Breast epithelium (tissue), 4 donors: ENCODE results near the gene MGAT5. TPM values are rescaled to one million over a fixed set of nuclear protein-coding genes. Genes with fewer than 3 reads are reported as not detected.

Experiments
- DNase-seq, 2 donors: peaks; one replicate each; pipeline ENCODE4 v3.0.0-alpha.2; 2019; ENCODE audit warnings: low spot score in 2 of 2
- H3K27ac ChIP-seq, 2 donors: fragments of 200-600 bp; sonication (generic) in 1 of 2; one replicate each; pipeline ENCODE4 v1.5.1; 2016 to 2019; ENCODE audit warnings: mild to moderate bottlenecking in 1 of 2
- H3K27me3 ChIP-seq, 2 donors: fragments of 200-600 bp; sonication (generic) in 1 of 2; one replicate each; pipeline versions ENCODE4 v1.5.1 to v1.6.0; 2017 to 2019; ENCODE audit warnings: control low read depth in 1 of 2, mild to moderate bottlenecking in 1 of 2
- H3K36me3 ChIP-seq: fragments of 200-600 bp; one replicate; pipeline ENCODE4 v1.5.1; 2019
- H3K4me1 ChIP-seq, 2 donors: fragments of 200-600 bp; sonication (generic); one replicate each; pipeline ENCODE4 v1.5.1; 2016 to 2019; ENCODE audit warnings: control low read depth in 1 of 2
- H3K4me3 ChIP-seq, 3 donors: fragments of 200-600 bp; sonication (generic); 1 replicate in 2 of 3; 2 replicates in 1 of 3; pipeline ENCODE4 v1.5.1; 2016 to 2019; ENCODE audit warnings: mild to moderate bottlenecking in 3 of 3, moderate library complexity in 2 of 3
- H3K9me3 ChIP-seq, 2 donors: fragments of 200-600 bp; sonication (generic) in 1 of 2; one replicate each; pipeline ENCODE4 v1.5.1; 2016 to 2019; ENCODE audit warnings: control low read depth in 1 of 2
- CTCF ChIP-seq, 3 donors: fragments of 450-650 bp; IDR thresholded peaks; one replicate each; pipeline ENCODE4 v1.5.1; 2016 to 2017; ENCODE audit warnings: antibody characterized with exemption in 3 of 3, mild to moderate bottlenecking in 3 of 3, moderate library complexity in 3 of 3
- POLR2A ChIP-seq: fragments of 450-650 bp; IDR thresholded peaks from one replicate; pipeline ENCODE4 v1.6.1; 2016; ENCODE audit warnings: antibody characterized with exemption, mild to moderate bottlenecking, moderate library complexity
- POLR2AphosphoS5 ChIP-seq, 3 donors: sonication (generic); formaldehyde crosslinking; IDR thresholded peaks; one replicate each; pipeline ENCODE4 v1.6.1; 2017; ENCODE audit warnings: antibody characterized with exemption in 3 of 3
- intact Hi-C: fragments of 100-400 bp; cut with DNase I; formaldehyde crosslinking; loops from one replicate; pipeline ENCODE4 v1.15.1; 2023; ENCODE audit warnings: low total_unique reads
- total RNA-seq, 3 donors: library from RNA; depleted of rRNA; stranded (reverse); fragments of >200 nt; gene quantifications; one replicate each; pipeline ENCODE4 v1.1.0, GENCODE V29; 2016

MGAT5 gene
- total RNA-seq, 3 donors from 2014 or later, result 30.5 to 42.6 (median 34.4) TPM

GRCh38 chr2:134306521-134306920 lies 52.6 kb downstream of the MGAT5 start:
- TF ChIP-seq POLR2A (no peak), CTCF (IDR thresholded peaks at IDR 0.05) (no peak), POLR2AphosphoS5 (IDR thresholded peaks at IDR 0.05) (no peak)
- Histone ChIP-seq H3K27me3 (no peaks in the 10 kb centered on the region), H3K36me3 (no peaks in the 10 kb centered on the region), H3K4me3 (no peak overlapping the region), H3K27ac (no peak overlapping the region), H3K4me1 (no peaks in the 10 kb centered on the region), H3K9me3 (no peaks in the 10 kb centered on the region)
- intact Hi-C loops, result no loop called here
- DNase-seq, result no peak

GRCh38 chr2:134307334-134307733 lies 53.5 kb downstream of the MGAT5 start:
- H3K9me3 ChIP-seq, result no peaks in the 10 kb centered on the region
- no peak for DNase-seq
- no peaks in the 10 kb centered on the region for H3K36me3 ChIP-seq
- intact Hi-C loops, result no loop called here
- no peaks in the 10 kb centered on the region for H3K4me1 ChIP-seq
- no peak overlapping the region for H3K27ac ChIP-seq
- no peaks in the 10 kb centered on the region for H3K27me3 ChIP-seq
- H3K4me3 ChIP-seq, result no peak overlapping the region
- no peak for TF ChIP-seq POLR2A
- TF ChIP-seq CTCF (IDR thresholded peaks at IDR 0.05), result no peak
- no peak for TF ChIP-seq POLR2AphosphoS5 (IDR thresholded peaks at IDR 0.05)

- H3K36me3 ChIP-seq, result no peaks in the 10 kb centered on the region
- TF ChIP-seq POLR2AphosphoS5 (IDR thresholded peaks at IDR 0.05) (no peak), POLR2A (no peak), CTCF (IDR thresholded peaks at IDR 0.05) (no peak)
- H3K27me3 ChIP-seq, result no peaks in the 10 kb centered on the region
- no peaks in the 10 kb centered on the region for H3K4me1 ChIP-seq
- H3K9me3 ChIP-seq, result no peaks in the 10 kb centered on the region
- no peak overlapping the region for H3K27ac ChIP-seq
- no peak for DNase-seq
- intact Hi-C loops, result no loop called here
- no peak overlapping the region for H3K4me3 ChIP-seq
Observed at GRCh38 chr2:134308474-134309385, 54.9 kb downstream of the MGAT5 start.

- H3K27me3 ChIP-seq, result no peaks in the 10 kb centered on the region
- no peaks in the 10 kb centered on the region for H3K36me3 ChIP-seq
- H3K4me1 ChIP-seq, result no peaks in the 10 kb centered on the region
- no peak overlapping the region for H3K27ac ChIP-seq
- no peak for DNase-seq
- H3K9me3 ChIP-seq, result no peaks in the 10 kb centered on the region
- TF ChIP-seq POLR2AphosphoS5 (IDR thresholded peaks at IDR 0.05) (no peak), CTCF (IDR thresholded peaks at IDR 0.05) (no peak), POLR2A (no peak)
- no peak overlapping the region for H3K4me3 ChIP-seq
- intact Hi-C loops, result no loop called here
Observed at GRCh38 chr2:134310107-134311079, 56.5 kb downstream of the MGAT5 start.
